ENCODE measurements around the gene CCDC197.

DNA sequence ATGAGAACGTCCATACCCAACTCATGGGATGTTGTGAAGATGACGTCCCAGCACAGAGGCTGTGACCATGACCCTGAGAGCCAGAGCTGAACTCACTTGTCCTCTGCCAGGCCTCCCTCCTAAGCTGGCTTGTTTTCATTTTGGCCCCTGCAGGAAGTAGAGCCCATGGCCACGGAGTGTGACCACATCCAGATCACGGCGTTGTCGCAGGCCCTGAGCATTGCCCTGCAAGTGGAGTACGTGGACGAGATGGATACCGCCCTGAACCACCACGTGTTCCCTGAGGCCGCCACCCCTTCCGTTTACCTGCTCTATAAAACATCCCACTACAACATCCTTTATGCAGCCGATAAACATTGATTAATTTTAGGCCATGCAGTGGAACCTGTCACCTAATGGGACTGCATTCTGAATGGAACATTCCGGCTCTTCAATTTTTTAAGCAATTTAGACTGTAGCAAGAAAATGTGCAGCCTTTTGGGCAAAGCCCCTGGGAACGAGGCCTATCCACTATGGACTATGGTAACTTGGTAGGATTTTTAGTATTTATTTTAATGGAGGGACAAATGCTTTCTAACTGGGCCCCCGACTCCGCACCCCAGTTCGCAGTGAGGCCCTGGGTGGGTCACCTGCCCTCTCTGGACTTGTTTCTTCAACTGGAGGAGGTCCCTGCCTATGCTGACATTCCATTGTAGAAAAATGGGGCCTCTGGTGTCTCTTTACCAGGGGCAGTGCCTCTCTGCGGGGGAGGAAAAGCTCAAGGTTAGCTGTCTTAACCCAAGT, 48.7 kb downstream of the CCDC197 start:
- TF ChIP-seq JUND (IDR thresholded peaks at IDR 0.05) (no peak), ATF3 (IDR thresholded peaks at IDR 0.05) (no peak), MAX (IDR thresholded peaks at IDR 0.05) (no peak)
- TF ChIP-seq, protein P1, sequence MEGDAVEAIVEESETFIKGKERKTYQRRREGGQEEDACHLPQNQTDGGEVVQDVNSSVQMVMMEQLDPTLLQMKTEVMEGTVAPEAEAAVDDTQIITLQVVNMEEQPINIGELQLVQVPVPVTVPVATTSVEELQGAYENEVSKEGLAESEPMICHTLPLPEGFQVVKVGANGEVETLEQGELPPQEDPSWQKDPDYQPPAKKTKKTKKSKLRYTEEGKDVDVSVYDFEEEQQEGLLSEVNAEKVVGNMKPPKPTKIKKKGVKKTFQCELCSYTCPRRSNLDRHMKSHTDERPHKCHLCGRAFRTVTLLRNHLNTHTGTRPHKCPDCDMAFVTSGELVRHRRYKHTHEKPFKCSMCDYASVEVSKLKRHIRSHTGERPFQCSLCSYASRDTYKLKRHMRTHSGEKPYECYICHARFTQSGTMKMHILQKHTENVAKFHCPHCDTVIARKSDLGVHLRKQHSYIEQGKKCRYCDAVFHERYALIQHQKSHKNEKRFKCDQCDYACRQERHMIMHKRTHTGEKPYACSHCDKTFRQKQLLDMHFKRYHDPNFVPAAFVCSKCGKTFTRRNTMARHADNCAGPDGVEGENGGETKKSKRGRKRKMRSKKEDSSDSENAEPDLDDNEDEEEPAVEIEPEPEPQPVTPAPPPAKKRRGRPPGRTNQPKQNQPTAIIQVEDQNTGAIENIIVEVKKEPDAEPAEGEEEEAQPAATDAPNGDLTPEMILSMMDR (IDR thresholded peaks at IDR 0.05; ENCODE audit: low read depth, low read length, missing input control) = no peak
